Measurements from ENCODE around the gene VPS26A. TPM values are rescaled to one million over a fixed set of nuclear protein-coding genes. Genes with fewer than 3 reads are reported as not detected.

The VPS26A gene
- total RNA-seq, 1 experiment from 2014 or later: 46.7 TPM

- no peak for DNase-seq (ENCODE audit: low read depth)
Observed at GRCh38 chr10:69176823-69177222, 52.8 kb downstream of the VPS26A start.

GRCh38 chr10:69179089-69179742 is 55.2 kb downstream of the VPS26A start:
- no peak for DNase-seq (ENCODE audit: low read depth)

DNA sequence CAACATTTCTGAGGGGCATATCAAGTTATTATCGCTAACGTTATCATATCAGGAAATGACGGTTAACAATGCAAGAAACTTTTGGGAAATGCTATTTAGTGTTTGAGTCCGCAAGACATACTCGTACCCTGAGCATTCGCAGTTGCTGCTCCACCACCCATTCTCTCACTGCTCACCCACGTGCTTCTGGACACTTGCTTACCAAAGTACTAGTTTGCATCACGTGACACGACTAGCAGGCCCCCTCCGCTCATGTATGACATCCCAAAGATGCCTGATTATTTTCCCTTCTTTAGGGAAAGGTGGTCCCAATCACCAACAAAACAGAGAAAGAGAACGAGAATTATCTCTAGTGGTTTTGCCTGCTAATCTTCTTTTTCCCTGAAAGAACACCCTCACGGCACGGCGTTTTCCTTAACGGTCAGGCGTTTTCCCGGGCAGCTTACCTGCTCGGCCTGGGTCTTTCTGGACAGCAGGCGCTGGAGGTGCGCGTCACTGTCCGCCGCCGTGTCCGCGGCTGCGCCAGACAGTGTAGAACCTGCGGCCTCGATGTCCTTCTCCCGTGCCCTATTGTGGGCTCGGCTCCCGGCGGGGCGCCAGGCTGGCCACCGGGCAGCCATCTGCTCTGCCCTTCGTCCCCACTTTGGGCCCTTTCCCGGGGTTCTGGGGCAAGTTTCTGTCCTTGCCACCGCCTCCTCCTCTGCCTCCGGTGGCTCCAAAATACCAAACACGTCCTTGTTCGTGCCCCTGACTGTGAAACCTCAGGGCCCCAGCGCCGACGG is 56.0 kb downstream of the VPS26A start, which contains the start of gene SUPV3L1:
Gene SUPV3L1 (plus strand): TSS at position 492 of the 782 bp plus-strand sequence. CDS start 58 bp downstream, at position 550.
- DNase-seq (ENCODE audit: low read depth): peak; percentile 96

- DNase-seq (ENCODE audit: low read depth): peak; percentile 4
Observed at GRCh38 chr10:69180525-69181204, 56.7 kb downstream of the VPS26A start.

DNA sequence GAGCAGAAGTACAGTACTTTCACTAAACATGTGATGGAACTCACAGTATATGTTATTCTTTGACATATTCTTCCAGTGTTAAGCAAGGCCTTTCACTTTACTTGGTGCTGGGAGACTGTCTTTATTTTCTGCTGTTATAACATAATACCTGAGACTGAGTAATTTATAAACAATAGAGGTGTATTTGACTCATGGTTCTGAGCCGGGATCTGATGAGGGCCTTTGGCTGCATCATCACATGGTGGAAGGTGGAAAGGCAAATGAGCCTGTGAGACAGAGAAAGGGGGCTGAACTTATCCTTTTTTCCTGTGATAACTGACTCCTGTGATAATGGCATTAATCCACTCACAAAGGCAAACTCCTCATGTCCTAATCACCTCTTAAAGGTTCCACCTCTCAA is 57.5 kb downstream of the VPS26A start:
- DNase-seq (ENCODE audit: low read depth): no peak

DNA sequence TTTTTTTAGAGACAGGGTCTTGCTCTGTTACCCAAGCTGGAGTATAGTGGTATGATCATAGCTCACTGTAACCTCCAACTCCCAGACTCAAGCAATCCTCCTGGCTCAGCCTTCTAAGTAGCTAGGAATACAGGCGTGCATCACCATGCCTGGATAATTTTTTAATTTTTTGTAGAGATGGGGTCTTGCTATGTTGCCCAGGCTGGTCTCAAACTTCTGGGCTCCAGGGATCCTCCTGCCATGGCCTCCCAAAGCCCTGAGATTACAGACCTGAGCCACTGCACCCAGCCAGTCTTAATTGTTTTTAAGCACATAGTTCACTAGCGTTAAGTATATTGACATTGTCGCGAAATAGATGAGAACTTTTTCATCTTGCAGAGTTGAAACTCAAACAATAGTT is 58.0 kb downstream of the VPS26A start:
- no peak for DNase-seq (ENCODE audit: low read depth)

GRCh38 chr10:69186524-69186923 is 62.5 kb downstream of the VPS26A start:
- no peak for DNase-seq (ENCODE audit: low read depth)

DNA sequence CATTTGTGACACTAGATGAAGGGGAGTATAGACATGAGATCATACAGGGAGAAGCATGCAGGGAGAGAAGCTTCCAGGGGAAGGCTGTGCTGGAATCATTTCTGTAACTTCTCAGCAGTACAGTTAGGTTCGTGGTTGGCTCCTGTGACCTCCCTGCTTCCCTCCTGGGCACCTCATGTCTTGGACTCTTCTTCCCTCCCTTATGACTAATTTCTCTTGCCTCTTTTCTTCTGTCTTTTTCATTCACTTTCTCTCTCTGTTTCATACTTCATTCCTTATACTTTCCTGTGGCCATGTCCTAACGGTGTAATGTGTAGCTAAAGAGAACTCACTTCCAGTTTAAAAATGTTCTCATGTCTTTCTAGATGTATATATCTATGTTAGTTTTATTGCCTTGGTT is 77.1 kb downstream of the VPS26A start:
- no peak for DNase-seq (ENCODE audit: low read depth)

- DNase-seq (ENCODE audit: low read depth): no peak
Observed at GRCh38 chr10:69202332-69202731, 78.4 kb downstream of the VPS26A start.

DNA sequence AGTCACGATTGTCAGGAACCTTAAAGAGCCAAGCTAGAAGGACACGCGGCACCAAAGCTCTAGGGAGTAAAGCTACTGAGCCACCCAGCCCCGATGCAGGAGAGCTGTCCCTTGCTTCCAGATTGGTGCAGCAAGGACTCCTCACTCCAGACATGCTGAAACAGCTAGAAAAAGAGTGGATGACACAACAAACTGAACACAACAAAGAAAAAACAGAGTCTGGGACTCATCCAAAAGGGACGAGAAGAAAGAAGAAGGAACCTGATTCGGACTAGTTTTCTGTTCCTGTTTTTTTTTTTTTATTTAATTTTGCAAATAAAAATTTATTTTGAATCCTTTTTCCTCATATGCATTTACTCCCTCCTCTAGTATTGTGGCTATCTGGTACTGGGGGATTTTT is 84.8 kb downstream of the VPS26A start:
- DNase-seq (ENCODE audit: low read depth): no peak

GRCh38 chr10:69209787-69210484 is 86.0 kb downstream of the VPS26A start:
- DNase-seq (ENCODE audit: low read depth): no peak

DNA sequence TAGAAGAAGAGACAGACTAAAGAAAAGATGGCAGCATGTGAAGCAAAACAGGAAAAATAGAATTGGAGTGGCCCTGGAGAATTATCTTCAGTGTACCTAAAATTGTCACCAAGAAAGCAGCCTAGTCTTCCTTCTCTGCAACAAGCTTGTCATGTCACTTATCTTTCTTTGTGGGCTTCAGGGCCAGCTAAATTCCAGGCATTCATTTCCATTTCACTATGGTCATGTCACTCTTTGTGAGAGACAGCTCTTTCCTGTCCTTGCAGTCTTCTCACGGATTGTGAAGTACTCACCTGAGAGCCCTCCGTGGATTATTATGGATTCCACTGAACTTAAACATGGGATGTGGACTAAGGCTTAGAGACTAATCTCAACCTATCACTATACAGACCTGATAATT is 87.1 kb downstream of the VPS26A start:
- no peak for DNase-seq (ENCODE audit: low read depth)

DNA sequence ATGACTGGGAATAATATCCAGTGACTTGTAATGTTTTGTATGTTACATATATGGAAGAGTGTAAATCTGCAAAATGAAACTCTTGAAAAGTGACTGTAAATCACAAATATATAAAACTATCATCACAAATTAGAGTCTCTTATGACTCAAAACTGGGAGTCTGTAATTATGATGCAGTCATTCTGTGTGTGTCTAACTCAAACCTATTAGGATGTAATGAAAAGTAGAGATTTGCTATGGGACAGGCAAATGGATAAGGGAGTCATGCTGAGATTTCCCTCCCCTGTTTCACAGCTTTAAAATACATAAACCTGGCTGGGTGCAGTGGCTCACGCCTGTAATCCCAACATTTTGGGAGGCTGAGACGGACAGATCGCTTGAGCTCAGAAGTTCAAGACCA is 87.5 kb downstream of the VPS26A start:
- DNase-seq (ENCODE audit: low read depth): no peak

DNA sequence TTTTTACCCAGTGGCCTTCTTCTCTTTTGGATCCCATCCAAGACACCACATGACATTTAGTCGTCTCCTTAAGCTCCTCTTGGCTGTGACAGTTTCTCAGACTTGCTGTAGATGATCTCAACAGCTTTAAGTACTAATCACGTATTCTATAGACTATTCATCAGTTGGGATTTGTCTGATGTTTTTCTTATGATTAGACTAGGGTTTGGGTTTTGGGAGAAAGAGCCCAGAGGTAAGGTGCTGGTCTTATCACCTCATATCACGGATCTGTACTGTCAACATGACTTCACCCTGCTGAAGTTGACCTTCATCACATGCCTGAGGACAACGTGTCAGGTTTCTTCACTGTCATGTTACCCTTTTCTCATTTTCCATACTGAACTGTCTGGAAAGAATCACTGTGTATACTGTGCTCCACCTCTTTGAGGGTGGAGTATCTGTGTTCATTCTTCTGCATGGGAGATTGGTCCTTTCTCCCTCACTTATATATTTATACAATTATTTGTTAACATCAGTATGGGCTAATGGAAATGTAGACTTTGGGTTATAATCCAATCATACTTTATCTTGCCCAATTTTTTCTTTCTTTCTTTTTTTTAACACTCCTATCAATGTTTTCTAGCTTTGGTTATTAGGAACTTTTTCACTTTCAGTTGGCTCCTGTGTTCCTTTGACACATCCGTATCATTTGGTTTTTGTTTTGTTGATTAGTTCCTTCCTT is 89.8 kb downstream of the VPS26A start:
- DNase-seq (ENCODE audit: low read depth): no peak

- no peak for DNase-seq (ENCODE audit: low read depth)
Observed at GRCh38 chr10:69214666-69215131, 90.7 kb downstream of the VPS26A start.

- DNase-seq (ENCODE audit: low read depth): no peak
Observed at GRCh38 chr10:69215405-69216171, 91.6 kb downstream of the VPS26A start.

- DNase-seq (ENCODE audit: low read depth): no peak
Observed at GRCh38 chr10:69216577-69217118, 92.7 kb downstream of the VPS26A start.

DNA sequence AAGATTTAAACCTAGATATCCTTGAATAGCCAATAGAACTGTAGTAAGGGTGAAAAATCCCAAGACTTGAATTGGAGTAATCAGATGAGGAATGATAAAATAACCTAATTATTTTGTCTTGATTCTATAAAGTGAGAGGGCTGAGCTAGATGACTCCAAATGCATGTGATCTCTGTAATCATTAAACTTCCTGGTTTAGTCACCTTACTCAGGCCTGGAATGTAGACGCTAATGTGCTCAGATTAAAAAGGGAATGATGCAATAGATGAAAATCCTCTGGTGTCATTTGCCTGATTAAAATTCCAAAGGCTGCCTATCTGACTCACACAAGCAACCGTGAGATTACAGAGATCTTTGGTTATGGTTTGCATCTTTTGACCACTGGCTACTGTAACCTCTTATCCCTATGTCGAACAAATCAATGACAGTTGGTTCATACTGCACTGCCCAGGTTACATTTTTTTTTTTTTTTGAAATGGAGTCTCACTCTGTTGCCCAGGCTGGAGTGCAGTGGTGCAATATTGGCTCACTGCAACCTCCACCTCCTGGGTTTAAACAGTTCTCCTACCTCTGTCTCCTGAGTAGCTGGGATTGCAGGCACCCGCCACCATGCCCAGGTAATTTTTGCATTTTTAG is 93.3 kb downstream of the VPS26A start:
- DNase-seq (ENCODE audit: low read depth): peak; percentile 84

DNA sequence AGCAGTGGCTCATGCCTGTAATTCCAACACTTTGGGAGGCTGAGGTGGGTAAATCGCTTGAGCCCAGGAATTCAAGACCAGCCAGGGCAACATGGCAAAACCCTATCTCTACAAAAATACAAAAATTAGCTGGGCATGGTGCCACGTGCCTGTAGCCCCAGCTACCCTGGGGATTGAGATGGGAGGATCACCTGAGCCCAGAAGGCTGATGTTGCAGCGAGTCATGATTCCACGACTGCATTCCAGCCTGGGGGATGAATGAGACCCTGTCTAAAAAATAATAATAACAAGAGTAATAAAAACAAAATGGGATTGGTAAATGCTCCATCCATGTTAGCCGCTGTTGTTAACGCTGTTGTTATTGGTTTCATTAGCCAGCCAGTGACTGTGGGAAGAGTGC is 94.9 kb downstream of the VPS26A start:
- no peak for DNase-seq (ENCODE audit: low read depth)

- DNase-seq (ENCODE audit: low read depth): no peak
Observed at GRCh38 chr10:69220041-69220451, 96.1 kb downstream of the VPS26A start, which contains the start of gene HKDC1. TSS of gene HKDC1 (plus strand) at chr10:69220332. CDS start at chr10:69220436, 104 bp downstream.

All from RPMI7951 (cell line).